HL-60 (cell line): ENCODE results near the gene PALM3.

Experiments used
- CTCF ChIP-seq: IDR thresholded peaks from one replicate; pipeline ENCODE4 v1.5.1; 2011; ENCODE audit warnings: low read length, control low read depth, inconsistent platforms; ENCODE audit not compliant: insufficient read depth
- GABPA ChIP-seq: IDR thresholded peaks from 2 replicates; pipeline ENCODE4 v1.6.1; 2012; ENCODE audit warnings: low read depth
- POLR2AphosphoS5 ChIP-seq: IDR thresholded peaks from 2 replicates; pipeline ENCODE4 v1.6.1; 2012; ENCODE audit warnings: low read depth
- SPI1 ChIP-seq: IDR thresholded peaks from 2 replicates; pipeline ENCODE4 v1.6.1; 2012; ENCODE audit warnings: low read depth, mild to moderate bottlenecking, borderline replicate concordance
- TF ChIP-seq, protein P1 (sequence below): IDR thresholded peaks from 2 replicates; pipeline ENCODE4 v1.6.1; 2012; ENCODE audit warnings: low read depth; ENCODE audit not compliant: insufficient replicate concordance

DNA sequence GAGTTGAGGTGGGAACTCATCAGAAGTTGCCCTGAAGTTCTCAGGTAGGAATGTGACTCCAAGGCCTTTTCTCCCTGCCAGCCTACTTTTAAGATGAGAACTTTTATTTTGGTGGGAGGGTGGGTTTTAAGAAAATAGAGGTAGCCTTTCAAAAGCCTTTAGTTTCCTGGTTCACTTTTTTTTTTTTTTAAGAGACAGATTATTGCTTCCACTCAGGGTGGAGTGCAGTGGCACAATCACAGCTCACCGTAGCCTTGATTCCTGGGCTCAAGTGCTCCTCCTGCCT, 20.7 kb upstream of the PALM3 start:
- TF ChIP-seq CTCF (no peak), POLR2AphosphoS5 (no peak), GABPA (no peak), SPI1 (no peak)
- TF ChIP-seq, protein P1, sequence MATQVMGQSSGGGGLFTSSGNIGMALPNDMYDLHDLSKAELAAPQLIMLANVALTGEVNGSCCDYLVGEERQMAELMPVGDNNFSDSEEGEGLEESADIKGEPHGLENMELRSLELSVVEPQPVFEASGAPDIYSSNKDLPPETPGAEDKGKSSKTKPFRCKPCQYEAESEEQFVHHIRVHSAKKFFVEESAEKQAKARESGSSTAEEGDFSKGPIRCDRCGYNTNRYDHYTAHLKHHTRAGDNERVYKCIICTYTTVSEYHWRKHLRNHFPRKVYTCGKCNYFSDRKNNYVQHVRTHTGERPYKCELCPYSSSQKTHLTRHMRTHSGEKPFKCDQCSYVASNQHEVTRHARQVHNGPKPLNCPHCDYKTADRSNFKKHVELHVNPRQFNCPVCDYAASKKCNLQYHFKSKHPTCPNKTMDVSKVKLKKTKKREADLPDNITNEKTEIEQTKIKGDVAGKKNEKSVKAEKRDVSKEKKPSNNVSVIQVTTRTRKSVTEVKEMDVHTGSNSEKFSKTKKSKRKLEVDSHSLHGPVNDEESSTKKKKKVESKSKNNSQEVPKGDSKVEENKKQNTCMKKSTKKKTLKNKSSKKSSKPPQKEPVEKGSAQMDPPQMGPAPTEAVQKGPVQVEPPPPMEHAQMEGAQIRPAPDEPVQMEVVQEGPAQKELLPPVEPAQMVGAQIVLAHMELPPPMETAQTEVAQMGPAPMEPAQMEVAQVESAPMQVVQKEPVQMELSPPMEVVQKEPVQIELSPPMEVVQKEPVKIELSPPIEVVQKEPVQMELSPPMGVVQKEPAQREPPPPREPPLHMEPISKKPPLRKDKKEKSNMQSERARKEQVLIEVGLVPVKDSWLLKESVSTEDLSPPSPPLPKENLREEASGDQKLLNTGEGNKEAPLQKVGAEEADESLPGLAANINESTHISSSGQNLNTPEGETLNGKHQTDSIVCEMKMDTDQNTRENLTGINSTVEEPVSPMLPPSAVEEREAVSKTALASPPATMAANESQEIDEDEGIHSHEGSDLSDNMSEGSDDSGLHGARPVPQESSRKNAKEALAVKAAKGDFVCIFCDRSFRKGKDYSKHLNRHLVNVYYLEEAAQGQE = no peak
